ENCODE measurements around the gene OR13J1.
A peak's percentile ranks its signal among the peaks of the same experiment; 100 is the strongest.

Gene OR13J1

DNA sequence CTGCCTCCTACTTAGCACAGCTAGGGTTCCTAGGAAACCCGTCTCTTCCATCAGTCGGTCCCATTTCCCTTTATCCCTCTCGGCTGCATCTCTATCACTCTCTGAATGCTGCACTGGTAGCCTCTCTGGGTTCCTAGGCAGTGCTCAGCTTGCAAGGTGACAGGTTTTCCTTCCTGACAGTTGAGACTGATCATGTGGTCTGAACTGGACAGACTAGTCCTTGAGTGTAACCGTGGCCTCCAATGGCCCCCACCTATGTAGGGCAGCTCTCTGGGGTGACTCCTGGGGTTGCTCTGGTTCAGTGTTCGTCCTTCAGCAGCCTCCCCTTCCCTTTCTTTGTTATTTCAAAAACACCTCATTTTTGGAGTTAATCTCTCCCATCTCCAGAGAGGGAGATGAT lies 37.4 kb downstream of the OR13J1 start:
- DNase-seq (ENCODE audit: low read depth in 2 of 2): no peak

DNA sequence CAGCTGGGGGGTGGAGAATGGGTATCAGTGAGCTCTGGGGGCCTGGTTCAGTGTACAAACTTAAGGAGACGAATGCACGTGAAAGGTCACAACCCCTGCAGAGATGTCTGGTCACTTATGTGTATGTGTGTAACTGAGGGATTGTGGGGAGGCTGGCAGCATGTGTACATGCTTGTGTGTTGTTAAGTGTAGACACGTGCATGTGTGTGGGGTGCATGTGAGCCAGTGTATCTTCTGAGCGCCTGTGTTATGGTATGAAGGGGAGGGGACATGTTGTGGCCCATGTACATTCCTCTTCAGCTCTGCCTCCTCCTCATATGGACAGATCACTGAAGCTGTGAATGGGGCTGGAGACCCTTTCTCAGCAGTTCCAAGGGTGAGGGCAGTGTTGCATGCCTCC lies 39.2 kb downstream of the OR13J1 start:
- no peak for DNase-seq (ENCODE audit: low read depth in 2 of 2)

DNA sequence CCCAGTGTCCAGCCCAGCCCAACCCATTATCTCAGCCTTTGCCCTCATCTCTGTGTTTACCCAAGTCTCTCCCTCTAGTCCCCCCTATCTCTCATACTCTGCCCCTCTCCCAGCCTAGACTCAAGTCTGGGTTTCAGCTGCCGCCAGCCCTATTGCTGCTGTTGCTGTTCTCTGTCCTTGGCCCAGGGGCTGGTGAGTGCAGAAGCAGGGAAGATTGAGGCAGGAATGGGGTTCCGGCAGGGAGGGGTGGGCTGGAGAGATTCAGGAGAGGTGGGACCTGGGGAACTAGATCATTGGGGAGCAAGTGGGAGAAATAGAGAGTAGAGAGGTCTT lies 40.5 kb downstream of the OR13J1 start:
- DNase-seq (ENCODE audit: low read depth in 2 of 2): no peak

DNA sequence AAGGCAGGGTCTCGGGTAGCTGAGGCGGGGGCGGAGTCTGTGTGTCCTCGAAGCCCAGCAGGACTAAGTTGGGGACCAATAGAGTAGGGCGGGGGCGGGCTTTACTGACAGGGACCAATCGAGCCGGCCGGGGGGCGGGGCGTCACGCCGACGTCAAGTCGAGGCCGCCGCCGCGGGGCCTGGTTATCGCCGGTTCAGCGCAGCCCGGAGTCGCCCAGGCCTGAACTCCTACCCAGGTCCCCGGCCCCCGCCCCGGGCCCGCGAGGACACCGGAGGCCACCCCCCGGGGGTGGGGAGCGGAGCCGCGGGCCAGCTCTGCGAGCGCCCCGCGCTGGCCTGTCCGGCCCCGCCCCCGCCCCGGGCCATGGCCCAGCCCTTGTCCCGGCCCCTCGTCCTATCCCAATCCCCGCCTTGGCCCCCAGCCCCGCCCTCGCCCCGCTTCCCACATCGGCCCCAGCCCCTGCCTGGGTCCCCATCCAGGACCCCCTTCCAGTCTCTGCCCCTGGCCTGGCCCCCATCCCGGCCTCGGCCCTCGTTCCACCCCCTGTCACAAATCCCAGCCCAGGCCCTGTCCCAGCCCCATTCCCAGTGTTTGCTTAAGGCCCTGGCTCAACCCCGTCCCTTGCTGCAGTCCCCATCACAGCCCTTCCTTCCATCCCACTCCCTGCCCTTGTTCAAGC lies 41.0 kb downstream of the OR13J1 start, which contains the start of gene TMEM8B:
TMEM8B (plus strand) TSS at position 145 of the 680 bp plus-strand sequence; CDS start at position 365, 220 bp downstream.
- peak; percentile 85 to 97 for DNase-seq (ENCODE audit: low read depth in 2 of 2)

DNA sequence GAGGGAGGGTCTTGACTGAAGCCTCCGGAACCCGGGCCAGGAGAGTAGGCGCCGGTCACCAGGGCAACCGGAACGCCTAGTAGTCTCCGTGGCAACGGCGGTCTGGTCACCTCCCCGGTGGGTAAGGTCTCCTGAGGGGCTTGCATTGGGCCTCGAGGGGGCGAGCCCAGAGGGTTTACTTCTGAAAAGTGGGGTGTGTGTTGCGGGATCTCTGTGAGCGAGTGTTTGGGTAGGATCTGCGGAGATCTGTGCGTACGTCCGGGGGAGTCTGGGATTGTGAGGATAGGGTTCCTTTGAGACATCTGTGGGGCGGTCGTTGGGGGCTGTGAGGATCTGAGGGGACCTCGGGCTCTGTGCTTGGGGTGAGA lies 41.5 kb downstream of the OR13J1 start, which contains the start of gene FAM221B:
FAM221B (minus strand) TSS at position 17 of the 368 bp plus-strand sequence. CDS start 2,571 bp downstream, outside the sequence.
- DNase-seq (ENCODE audit: low read depth in 2 of 2): no peak

DNA sequence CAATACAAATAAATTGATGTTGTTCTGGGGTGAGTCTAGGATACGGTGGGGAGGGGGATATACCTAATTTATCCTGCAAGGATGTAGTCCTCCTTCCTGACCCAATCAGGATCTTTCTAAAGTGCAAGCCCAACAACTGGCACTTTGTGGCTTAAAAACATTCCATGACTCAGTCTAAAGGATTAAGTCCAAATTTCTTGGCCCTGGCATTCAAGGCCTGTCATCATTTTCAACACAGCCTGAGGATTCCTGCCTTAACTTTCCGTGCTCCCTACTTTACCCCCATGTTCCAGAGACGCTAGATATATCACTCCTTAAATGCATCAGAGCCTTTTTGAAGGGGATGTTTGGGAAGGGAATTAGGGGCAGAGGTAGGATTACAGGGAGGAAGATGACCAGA lies 42.7 kb downstream of the OR13J1 start:
- DNase-seq (ENCODE audit: low read depth in 2 of 2): no peak

DNA sequence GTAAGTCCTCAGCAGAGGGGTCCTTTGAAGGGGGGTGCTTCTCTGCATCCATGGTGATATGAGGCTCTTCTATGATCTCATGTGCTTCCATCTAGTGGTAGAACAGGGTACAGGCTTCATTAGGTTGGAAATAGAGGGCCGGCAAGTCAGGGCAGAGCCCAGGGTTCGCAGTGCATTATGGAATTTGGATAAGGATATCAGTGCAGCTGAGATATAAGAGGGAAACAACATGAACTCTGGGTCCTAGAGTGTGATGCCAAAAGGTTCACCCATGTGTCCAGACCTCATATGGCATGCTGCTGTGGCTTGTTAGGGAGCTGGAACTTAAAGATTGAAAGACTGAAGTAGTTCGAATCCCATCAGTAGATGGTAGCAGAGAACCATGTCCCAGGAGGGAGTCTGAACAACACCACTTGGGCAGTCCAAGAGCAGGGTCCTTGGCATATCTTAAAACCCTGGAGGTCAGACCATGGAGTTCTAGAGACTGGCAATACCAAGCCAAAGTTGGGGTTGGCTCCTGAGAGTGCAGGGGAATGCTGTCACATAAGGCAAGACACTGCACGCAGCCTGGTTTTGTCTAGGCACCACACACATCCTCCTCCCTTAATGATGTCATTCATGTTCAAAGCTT lies 44.0 kb downstream of the OR13J1 start:
- DNase-seq (ENCODE audit: low read depth in 2 of 2): no peak

DNA sequence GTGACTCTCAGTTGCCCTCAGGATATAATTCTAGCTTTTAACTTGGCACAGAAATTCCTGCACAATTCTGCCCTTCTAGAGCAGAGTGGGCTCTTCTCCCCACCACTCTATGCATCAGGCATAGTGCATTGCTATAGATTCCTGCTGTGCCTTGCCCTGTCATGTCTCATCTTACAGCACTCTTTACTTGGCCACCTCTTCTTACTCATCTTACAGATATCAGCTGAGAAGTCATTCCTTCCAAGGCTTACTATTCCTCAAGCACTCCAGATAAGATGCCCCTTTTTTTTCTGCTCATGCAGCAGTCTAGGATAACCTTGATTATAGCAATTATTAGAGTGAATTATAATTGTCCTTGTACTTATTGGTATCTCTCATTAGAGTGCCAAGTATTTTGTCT lies 47.3 kb downstream of the OR13J1 start:
- no peak for DNase-seq (ENCODE audit: low read depth in 2 of 2)

DNA sequence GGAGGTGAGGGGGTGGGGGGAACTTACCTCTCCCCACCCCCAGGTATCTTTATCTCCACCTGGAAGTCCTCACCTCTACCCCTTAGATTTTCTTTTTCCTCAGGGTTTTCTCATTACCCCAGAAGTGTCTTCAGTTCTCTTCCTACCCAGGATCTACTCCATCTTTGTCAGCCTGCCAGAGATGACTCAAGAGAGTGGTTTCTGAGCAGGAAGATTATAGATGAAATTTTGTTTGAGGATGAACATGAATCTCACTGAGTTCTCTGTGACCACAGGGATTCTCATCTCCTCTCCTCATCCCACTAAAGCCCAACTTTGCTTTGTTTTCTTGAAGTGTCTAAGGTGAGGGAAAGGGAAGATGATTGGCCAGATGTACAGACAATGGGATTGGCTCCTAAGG lies 50.1 kb downstream of the OR13J1 start:
- no peak for DNase-seq (ENCODE audit: low read depth in 2 of 2)

All from stimulated activated CD4-positive, alpha-beta T cell treated with anti-CD3 and anti-CD28 coated beads, Interleukin-12 subunit alpha, Interleukin-12 subunit beta, amount 100 ng/mL, for 24 hours (primary cell).